ENCODE measurements around the gene CIDEB. TPM values are rescaled to one million over a fixed set of nuclear protein-coding genes. Genes with fewer than 3 reads are reported as not detected.

Gene CIDEB
- total and polyA plus RNA-seq, 2 donors from 2014 or later = 22.4 to 49.7 TPM

DNA sequence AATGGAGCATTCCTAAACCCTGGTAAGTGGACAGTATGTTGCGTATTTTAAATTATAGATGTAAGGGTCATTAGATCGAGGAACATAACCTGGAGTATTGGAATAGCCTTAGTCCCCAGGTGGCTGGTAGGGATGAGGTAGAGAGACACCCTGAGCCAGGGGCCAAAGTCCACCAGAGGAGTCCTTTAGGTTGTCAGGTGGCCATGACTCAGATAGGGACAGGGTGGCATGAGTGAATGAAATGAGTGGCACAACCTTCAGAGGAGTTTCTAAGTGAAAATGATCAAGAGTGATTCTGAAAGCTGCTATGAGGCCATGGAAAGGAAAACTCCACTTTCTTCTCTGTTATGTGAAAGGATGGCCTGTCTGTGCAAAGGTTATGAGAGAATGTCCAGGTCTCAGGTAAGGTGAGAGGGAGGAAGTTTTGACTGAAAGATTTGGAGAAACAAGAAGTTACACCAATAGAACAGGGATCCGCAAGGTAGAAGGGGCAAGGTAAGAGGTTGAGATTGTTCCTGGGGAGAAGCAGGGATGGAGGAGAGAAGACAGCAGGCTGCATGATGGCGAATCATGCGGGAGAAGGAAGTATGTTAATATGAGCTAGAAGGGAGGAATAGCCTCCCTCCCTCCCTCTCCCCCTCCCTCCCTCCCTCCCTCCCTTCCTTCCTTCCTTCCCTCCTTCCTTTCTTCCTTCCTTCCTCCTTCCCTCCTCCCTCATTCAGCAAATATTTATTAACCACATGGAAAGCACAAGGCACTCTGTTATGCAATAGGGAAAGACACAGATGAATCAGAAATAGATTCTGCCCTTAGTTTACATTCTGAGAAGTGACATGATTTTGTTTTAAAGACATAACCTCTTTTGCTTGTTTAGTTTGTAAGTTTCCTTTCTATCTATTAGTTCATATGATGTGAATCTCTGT, 46.0 kb upstream of the CIDEB start:
- no peaks in the 10 kb centered on the region for H3K27me3 ChIP-seq (ENCODE audit: control insufficient read depth, insufficient read depth, low read length)
- H3K4me1 ChIP-seq (ENCODE audit: control insufficient read depth in 2 of 3, insufficient read depth in 2 of 3, low read depth in 1 of 3, low read length in 3 of 3) = peaks cover 0 to 4% (median 0%) of the 10 kb centered on the region in 3 donors
- no peaks in the 10 kb centered on the region for H3K36me3 ChIP-seq (ENCODE audit: control insufficient read depth in 2 of 3, insufficient read depth in 3 of 3, low read length in 3 of 3)
- H3K9ac ChIP-seq (ENCODE audit: low read length in 3 of 3) = no peak overlapping the region
- intact Hi-C loops (cut with DNase I) = no loop called here
- DNase-seq (no peak), FAIRE-seq (no peak)
- no peaks in the 10 kb centered on the region for H3K9me3 ChIP-seq (ENCODE audit: control insufficient read depth in 2 of 3, insufficient read depth in 1 of 3, low read length in 3 of 3)
- H3K27ac ChIP-seq (ENCODE audit: low read depth in 2 of 2, low read length in 2 of 2) = no peak overlapping the region
- TF ChIP-seq, protein P1, sequence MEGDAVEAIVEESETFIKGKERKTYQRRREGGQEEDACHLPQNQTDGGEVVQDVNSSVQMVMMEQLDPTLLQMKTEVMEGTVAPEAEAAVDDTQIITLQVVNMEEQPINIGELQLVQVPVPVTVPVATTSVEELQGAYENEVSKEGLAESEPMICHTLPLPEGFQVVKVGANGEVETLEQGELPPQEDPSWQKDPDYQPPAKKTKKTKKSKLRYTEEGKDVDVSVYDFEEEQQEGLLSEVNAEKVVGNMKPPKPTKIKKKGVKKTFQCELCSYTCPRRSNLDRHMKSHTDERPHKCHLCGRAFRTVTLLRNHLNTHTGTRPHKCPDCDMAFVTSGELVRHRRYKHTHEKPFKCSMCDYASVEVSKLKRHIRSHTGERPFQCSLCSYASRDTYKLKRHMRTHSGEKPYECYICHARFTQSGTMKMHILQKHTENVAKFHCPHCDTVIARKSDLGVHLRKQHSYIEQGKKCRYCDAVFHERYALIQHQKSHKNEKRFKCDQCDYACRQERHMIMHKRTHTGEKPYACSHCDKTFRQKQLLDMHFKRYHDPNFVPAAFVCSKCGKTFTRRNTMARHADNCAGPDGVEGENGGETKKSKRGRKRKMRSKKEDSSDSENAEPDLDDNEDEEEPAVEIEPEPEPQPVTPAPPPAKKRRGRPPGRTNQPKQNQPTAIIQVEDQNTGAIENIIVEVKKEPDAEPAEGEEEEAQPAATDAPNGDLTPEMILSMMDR (IDR thresholded peaks at IDR 0.05; ENCODE audit: borderline replicate concordance, extremely low read depth, insufficient read depth) = no peak
- H3K4me3 ChIP-seq (ENCODE audit: low read length in 3 of 3) = no peak overlapping the region

DNA sequence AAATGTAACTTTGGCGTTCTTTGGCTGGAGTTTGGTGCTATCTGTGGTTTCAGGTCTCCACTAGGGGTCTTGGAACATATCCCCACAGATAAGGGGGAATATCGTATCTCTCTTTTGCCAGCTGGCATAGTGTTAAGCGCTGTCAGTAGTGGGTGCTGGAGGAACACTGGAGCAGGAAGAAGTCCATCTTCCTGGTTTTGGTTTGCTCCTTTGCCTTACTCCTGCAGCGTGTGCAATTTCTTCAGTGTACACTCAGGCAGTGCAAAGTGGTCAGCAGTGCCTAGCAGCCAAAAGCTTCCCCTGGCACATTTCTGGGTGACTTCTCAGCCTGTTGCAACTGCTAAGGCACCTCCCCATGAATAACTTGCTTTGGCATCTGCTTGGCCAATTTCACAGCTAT, 43.7 kb upstream of the CIDEB start:
- Histone ChIP-seq H3K27me3 (ENCODE audit: control insufficient read depth, insufficient read depth, low read length) (no peaks in the 10 kb centered on the region), H3K4me3 (ENCODE audit: low read length in 3 of 3) (no peak overlapping the region), H3K9me3 (ENCODE audit: control insufficient read depth in 2 of 3, insufficient read depth in 1 of 3, low read length in 3 of 3) (no peaks in the 10 kb centered on the region), H3K4me1 (ENCODE audit: control insufficient read depth in 2 of 3, insufficient read depth in 2 of 3, low read depth in 1 of 3, low read length in 3 of 3) (peaks cover 0 to 4% (median 0%) of the 10 kb centered on the region in 3 donors), H3K9ac (ENCODE audit: low read length in 3 of 3) (no peak overlapping the region), H3K27ac (ENCODE audit: low read depth in 2 of 2, low read length in 2 of 2) (no peak overlapping the region), H3K36me3 (ENCODE audit: control insufficient read depth in 2 of 3, insufficient read depth in 3 of 3, low read length in 3 of 3) (no peaks in the 10 kb centered on the region)
- DNase-seq (peak in 2 of 5 donors; percentile 31 to 52), FAIRE-seq (no peak)
- TF ChIP-seq, protein P1 (IDR thresholded peaks at IDR 0.05; ENCODE audit: borderline replicate concordance, extremely low read depth, insufficient read depth) = no peak
- intact Hi-C loops (cut with DNase I) = no loop called here

DNA sequence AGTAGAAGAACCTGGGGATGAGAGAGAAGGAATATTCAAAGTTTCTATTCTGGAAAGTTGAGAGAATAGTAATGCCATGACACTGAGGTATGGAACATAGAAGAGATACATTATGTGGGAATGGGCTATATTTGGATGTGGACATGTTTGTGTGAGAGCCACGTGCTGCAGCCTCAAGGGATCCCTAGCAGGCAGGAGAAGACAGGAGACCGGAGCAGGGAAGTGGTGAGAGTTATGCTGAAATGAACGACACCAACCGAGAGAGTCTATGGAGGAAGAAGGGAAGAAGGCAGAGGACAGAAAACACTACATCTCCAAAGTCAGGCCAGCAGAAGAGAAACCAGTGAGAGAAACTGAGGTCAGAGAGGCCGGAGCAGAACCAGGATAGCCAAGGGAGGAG, 42.0 kb upstream of the CIDEB start:
- no peak overlapping the region for H3K9ac ChIP-seq (ENCODE audit: low read length in 3 of 3)
- intact Hi-C loops (cut with DNase I) = no loop called here
- peaks cover 0 to 4% (median 0%) of the 10 kb centered on the region in 3 donors for H3K4me1 ChIP-seq (ENCODE audit: control insufficient read depth in 2 of 3, insufficient read depth in 2 of 3, low read depth in 1 of 3, low read length in 3 of 3)
- H3K9me3 ChIP-seq (ENCODE audit: control insufficient read depth in 2 of 3, insufficient read depth in 1 of 3, low read length in 3 of 3) = no peaks in the 10 kb centered on the region
- FAIRE-seq (no peak), DNase-seq (no peak)
- H3K27me3 ChIP-seq (ENCODE audit: control insufficient read depth, insufficient read depth, low read length) = no peaks in the 10 kb centered on the region
- no peaks in the 10 kb centered on the region for H3K36me3 ChIP-seq (ENCODE audit: control insufficient read depth in 2 of 3, insufficient read depth in 3 of 3, low read length in 3 of 3)
- no peak overlapping the region for H3K27ac ChIP-seq (ENCODE audit: low read depth in 2 of 2, low read length in 2 of 2)
- H3K4me3 ChIP-seq (ENCODE audit: low read length in 3 of 3) = no peak overlapping the region
- TF ChIP-seq, protein P1 (IDR thresholded peaks at IDR 0.05; ENCODE audit: borderline replicate concordance, extremely low read depth, insufficient read depth) = no peak

Data from kidney (tissue), 14 donors.